ENCODE results near the gene WWC2.

DNA sequence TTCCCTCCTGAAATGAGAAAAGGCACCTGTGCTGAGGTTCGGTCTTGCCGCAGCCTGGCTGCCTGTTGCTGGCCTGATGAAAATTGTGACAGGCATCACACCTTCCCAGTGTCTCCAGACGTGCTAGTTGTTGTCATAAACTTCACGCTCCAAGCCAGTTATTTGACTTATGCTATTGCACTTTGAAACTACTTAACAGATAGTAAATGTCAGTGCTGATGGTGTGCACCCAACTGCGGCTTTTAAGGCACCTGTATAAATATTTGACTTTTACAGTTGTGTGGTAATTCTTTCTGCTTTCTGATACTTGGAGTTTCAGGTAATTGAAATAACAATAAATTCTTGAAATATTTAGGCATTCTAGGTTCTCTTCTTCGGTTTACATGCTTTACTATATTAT lies 1.8 kb downstream of the WWC2 start:
- TF ChIP-seq, protein P1, sequence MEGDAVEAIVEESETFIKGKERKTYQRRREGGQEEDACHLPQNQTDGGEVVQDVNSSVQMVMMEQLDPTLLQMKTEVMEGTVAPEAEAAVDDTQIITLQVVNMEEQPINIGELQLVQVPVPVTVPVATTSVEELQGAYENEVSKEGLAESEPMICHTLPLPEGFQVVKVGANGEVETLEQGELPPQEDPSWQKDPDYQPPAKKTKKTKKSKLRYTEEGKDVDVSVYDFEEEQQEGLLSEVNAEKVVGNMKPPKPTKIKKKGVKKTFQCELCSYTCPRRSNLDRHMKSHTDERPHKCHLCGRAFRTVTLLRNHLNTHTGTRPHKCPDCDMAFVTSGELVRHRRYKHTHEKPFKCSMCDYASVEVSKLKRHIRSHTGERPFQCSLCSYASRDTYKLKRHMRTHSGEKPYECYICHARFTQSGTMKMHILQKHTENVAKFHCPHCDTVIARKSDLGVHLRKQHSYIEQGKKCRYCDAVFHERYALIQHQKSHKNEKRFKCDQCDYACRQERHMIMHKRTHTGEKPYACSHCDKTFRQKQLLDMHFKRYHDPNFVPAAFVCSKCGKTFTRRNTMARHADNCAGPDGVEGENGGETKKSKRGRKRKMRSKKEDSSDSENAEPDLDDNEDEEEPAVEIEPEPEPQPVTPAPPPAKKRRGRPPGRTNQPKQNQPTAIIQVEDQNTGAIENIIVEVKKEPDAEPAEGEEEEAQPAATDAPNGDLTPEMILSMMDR (IDR thresholded peaks at IDR 0.05) = no peak
- no peak for TF ChIP-seq TCF7L2 (IDR thresholded peaks at IDR 0.05; ENCODE audit: low read depth, low read length)
